Measurements from ENCODE around the gene TNFRSF12A. TPM values are rescaled to one million over a fixed set of nuclear protein-coding genes. Genes with fewer than 3 reads are reported as not detected.

Gene TNFRSF12A
- total RNA-seq, 4 donors from 2014 or later: 11.7 to 60.0 (median 23.6) TPM

DNA sequence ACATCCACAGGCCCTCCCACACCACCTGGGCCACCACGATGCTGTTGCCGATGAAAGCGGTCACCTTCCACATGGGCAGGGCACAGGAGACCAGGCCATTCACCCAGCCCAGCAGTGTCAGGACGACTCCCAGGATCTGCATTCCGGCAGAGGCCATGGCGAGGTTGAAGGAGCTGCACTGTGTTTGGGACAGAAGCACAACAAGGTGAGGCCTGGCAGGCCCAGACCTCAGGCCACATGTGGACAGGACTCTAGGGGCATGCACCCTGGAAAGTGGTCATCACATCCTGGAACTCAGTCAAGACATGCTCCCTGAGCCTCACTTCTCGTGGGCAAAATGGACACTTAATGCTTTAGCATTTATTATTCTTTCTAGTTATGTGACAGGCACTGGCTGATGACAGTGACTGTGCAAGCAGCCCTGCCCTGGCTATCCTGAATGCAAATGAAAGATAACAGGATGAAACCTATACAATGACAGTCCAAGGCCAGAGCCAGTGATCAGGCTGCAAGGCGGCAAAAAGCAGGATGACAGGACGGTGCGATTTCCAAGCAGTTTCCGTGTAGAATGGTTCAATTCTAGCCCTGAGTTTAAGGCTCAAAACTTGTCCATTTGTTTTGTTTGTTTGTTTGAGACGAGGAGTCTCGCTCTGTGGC is 4.2 kb upstream of the TNFRSF12A start:
- no peak for DNase-seq (ENCODE audit: low spot score in 2 of 2)
- 76 to 89% methylated on average over 13 of the region's 13 CpGs for WGBS, 2 donors
- TF ChIP-seq, protein P1, sequence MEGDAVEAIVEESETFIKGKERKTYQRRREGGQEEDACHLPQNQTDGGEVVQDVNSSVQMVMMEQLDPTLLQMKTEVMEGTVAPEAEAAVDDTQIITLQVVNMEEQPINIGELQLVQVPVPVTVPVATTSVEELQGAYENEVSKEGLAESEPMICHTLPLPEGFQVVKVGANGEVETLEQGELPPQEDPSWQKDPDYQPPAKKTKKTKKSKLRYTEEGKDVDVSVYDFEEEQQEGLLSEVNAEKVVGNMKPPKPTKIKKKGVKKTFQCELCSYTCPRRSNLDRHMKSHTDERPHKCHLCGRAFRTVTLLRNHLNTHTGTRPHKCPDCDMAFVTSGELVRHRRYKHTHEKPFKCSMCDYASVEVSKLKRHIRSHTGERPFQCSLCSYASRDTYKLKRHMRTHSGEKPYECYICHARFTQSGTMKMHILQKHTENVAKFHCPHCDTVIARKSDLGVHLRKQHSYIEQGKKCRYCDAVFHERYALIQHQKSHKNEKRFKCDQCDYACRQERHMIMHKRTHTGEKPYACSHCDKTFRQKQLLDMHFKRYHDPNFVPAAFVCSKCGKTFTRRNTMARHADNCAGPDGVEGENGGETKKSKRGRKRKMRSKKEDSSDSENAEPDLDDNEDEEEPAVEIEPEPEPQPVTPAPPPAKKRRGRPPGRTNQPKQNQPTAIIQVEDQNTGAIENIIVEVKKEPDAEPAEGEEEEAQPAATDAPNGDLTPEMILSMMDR (IDR thresholded peaks at IDR 0.05): no peak
- no peak for TF ChIP-seq POLR2A (IDR thresholded peaks at IDR 0.05)
- intact Hi-C loops (cut with DNase I; ENCODE audit: low total_unique reads): no loop called here
- no peak overlapping the region for H3K4me3 ChIP-seq (ENCODE audit: low read depth, poor library complexity, severe bottlenecking)

DNA sequence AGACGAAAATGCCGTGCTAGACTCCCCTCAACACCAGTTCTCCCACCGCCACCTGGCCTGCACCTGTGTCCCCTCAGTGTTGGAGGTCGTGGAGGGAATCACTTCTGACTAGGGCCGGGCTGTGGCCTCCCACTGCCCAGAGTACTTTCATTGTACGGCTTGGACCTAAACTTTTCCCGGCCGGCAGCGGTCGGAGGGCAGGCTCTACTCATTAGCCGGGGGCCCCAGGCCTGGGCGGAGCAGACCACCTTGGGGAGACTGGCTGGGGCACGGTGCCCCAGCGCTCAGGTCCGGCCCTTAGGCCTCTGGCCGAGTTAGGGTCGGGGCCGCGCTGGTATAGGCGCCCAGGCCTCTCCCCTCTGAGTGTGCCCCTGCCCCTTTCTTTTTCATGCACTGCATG is 2.8 kb upstream of the TNFRSF12A start:
- no peak for TF ChIP-seq POLR2A (IDR thresholded peaks at IDR 0.05)
- TF ChIP-seq, protein P1 (IDR thresholded peaks at IDR 0.05): no peak
- no peak for DNase-seq (ENCODE audit: low spot score in 2 of 2)
- WGBS, 2 donors: 64 to 72% methylated on average over 20 of the region's 20 CpGs

DNA sequence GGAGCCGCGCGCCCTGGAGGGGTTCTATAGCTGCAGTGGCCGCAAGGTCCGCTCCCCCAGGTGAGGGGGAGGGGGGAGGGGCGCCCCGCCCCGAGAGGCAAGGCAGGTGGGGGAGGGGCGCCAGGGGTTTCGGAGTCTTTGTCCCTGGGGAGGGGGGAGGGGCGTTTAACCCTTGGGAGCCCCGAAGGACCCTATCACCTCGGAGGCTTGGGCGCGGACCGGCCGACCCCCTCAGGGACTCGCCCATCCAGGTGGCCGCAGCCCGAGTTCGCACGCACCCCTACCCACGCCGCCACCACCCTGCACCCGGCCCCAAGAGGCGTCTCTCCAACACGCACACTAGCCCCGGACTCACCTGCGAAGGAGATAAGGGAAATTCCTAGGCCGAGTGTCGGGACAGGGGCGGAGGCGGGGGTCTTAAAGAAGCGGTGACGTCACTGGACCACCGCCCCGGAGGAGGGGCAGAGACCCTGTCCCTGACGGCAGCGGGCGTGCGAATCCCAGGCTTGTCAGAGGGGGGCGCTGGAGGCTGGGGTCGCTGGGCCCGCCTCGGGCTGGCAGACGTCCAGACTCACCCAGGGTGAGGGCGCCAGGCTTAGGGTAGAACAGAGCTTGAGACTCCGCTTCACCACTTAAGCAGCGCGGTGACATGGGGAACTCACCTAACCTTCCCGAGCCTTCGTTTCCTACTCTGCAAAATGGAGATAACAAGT is 2.2 kb upstream of the TNFRSF12A start, which contains the start of gene CLDN6:
Gene CLDN6, minus strand, starts transcription at position 390 of the 713 bp plus-strand sequence. CDS start 2,162 bp downstream, outside the sequence.
- WGBS, 2 donors: 5 to 19% methylated on average over 22 to 31 of the region's 52 CpGs
- no peak for TF ChIP-seq POLR2A (IDR thresholded peaks at IDR 0.05)
- TF ChIP-seq, protein P1 (IDR thresholded peaks at IDR 0.05): no peak
- no peak for DNase-seq (ENCODE audit: low spot score in 2 of 2)
- no peak within 1 kb of the TSS for H3K4me3 ChIP-seq (ENCODE audit: low read depth, poor library complexity, severe bottlenecking)
- intact Hi-C loops (cut with DNase I; ENCODE audit: low total_unique reads): no loop called here

More for the DNA sequence above, 2.8 kb upstream of the TNFRSF12A start:
- intact Hi-C loops (cut with DNase I; ENCODE audit: low total_unique reads): no loop called here
- no peak overlapping the region for H3K4me3 ChIP-seq (ENCODE audit: low read depth, poor library complexity, severe bottlenecking)

DNA sequence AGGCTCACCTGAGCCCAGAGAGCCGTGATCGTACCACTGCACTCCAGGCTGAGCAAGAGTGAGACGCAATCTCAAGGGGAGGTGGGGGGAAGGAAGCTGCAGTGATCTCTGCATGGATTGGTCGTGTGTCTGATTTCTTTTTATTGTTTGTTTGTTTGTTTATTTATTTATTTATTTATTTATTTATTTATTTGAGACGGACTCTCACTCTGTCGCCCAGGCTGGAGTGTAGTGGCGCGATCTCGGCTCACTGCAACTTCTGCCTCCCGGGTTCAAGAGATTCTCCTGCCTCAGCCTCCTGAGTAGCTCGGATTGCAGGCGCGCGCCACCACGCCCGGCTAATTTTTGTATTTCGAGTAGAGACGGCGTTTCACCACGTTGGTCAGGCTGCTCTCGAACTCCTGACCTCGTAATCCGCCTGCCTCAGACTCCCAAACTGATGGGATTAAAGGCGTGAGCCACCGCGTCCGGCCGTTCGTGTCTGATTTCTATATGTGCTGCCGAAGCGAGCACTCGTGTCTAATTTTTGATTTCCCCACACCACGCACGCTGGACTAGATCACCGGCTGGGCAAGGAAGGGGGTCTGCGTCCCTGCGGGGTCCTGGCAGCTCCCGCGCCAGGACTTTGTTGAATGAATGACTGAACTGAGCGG is 448 bp upstream of the TNFRSF12A start:
- intact Hi-C loops (cut with DNase I; ENCODE audit: low total_unique reads): no loop called here
- H3K4me3 ChIP-seq (ENCODE audit: low read depth, poor library complexity, severe bottlenecking): peak overlapping the region; percentile 58
- 29 to 33% methylated on average over 38 to 40 of the region's 40 CpGs for WGBS, 2 donors
- DNase-seq (ENCODE audit: low spot score in 2 of 2): no peak
- no peak for TF ChIP-seq POLR2A (IDR thresholded peaks at IDR 0.05)
- TF ChIP-seq, protein P1 (IDR thresholded peaks at IDR 0.05): no peak

DNA sequence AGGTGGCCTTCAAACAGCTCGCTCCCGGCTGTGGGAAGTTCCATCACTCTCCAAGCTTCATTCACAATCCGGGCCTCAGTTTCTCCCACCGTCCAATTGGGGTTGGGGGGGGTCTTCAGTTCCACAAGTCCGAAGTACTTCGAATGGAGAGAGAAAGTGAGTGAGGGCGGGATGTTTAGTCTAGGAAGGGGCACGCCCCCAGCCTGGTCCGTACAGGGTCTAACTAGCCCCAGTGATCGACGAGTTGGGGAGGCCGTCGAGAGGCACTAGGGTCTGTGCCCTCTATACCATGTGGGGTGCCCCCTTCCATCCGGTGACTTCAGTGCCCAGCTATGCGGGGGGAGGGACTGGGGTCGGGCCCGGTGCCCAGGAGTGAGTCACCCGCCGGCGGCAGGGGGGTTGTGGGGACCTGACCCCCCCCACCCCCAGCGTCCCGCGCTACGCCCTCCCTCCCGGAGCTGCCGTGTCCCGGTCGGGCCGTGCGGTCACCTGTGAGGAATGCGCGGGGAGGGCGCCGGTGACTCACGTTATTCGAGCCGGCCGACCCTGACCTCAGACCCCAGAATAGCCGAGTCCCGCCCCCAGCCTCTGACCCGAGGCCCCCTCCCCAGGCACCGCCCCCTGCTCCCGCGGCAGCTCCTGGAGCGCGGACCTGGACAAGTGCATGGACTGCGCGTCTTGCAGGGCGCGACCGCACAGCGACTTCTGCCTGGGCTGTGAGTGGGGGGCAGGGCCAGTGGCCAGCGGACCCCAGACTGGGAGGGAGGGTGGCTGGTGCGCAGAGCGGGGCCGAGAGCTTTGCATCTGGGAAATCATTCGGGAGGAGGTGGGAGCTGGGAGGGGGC is 658 bp downstream of the TNFRSF12A start:
- TF ChIP-seq, protein P1 (IDR thresholded peaks at IDR 0.05): no peak
- H3K4me3 ChIP-seq (ENCODE audit: low read depth, poor library complexity, severe bottlenecking): peak overlapping the region; percentile 58
- intact Hi-C loops (cut with DNase I; ENCODE audit: low total_unique reads): no loop called here
- DNase-seq (ENCODE audit: low spot score in 2 of 2): peak; percentile 53 to 97
- 0 to 2% methylated on average over 26 to 33 of the region's 57 CpGs for WGBS, 2 donors
